Activated T-helper 2 cell treated with anti-CD3 and anti-CD28 coated beads, Interferon-gamma antibody, Interleukin-2, Interleukin-4, amounts not matched to agents 10 μg/mL and 5 μg/mL and 100 μg/mL, durations not matched to agents 14 hours and 24 hours and 36 hours (primary cell): Measurements from ENCODE around the gene GSG1. TPM values are rescaled to one million over a fixed set of nuclear protein-coding genes. Genes with fewer than 3 reads are reported as not detected.
"Not testable (repeated sequence)": the region's sequence is repeated elsewhere in the genome, so short reads cannot be mapped to it uniquely, and the experiment has no call there.

ENCODE experiments used
- DNase-seq: peaks from one replicate; pipeline ENCODE4 v3.0.0; 2021; ENCODE audit warnings: low spot score
- H3K27ac Mint-ChIP-seq: one replicate; pipeline ENCODE4 v1.8.0; 2021; ENCODE audit warnings: mixed read lengths
- H3K27me3 Mint-ChIP-seq: one replicate; pipeline ENCODE4 v1.8.0; 2021; ENCODE audit warnings: low read depth, mixed read lengths
- H3K36me3 Mint-ChIP-seq: one replicate; pipeline ENCODE4 v1.8.0; 2021; ENCODE audit warnings: low read depth, mixed read lengths
- H3K4me1 Mint-ChIP-seq: one replicate; pipeline ENCODE4 v1.8.0; 2021; ENCODE audit warnings: low read depth, mixed read lengths
- H3K4me3 Mint-ChIP-seq: one replicate; pipeline ENCODE4 v1.8.0; 2021; ENCODE audit warnings: low read depth, mild to moderate bottlenecking, moderate library complexity, mixed read lengths
- H3K9me3 Mint-ChIP-seq: one replicate; pipeline ENCODE4 v1.8.0; 2021; ENCODE audit warnings: mixed read lengths
- intact Hi-C: fragments of 100-400 bp; cut with micrococcal nuclease; formaldehyde crosslinking; loops from one replicate; pipeline ENCODE4 v1.15.1; 2023
- total RNA-seq: library from RNA; stranded (reverse); gene quantifications from 2 replicates; pipeline ENCODE4 v1.2.3, GENCODE V29; 2022

GSG1 gene
- total RNA-seq, 1 donor from 2014 or later: not detected

- Mint-ChIP-seq H3K4me1 (no peaks in the 10 kb centered on the region), H3K36me3 (no peaks in the 10 kb centered on the region), H3K27ac (no peak overlapping the region), H3K4me3 (no peak overlapping the region), H3K27me3 (peaks cover 25% of the 10 kb centered on the region), H3K9me3 (no peaks in the 10 kb centered on the region)
- no peak for DNase-seq
- intact Hi-C loops: no loop called here
Observed at GRCh38 chr12:13038491-13039161, 64.8 kb downstream of the GSG1 start.

GRCh38 chr12:13036881-13037280 lies 66.6 kb downstream of the GSG1 start:
- Mint-ChIP-seq H3K36me3 (no peaks in the 10 kb centered on the region), H3K4me1 (no peaks in the 10 kb centered on the region), H3K4me3 (no peak overlapping the region), H3K9me3 (no peaks in the 10 kb centered on the region), H3K27me3 (peaks cover 18% of the 10 kb centered on the region), H3K27ac (no peak overlapping the region)
- DNase-seq: no peak
- intact Hi-C loops: no loop called here

GRCh38 chr12:13035335-13035734 lies 68.1 kb downstream of the GSG1 start:
- DNase-seq, H3K9me3 Mint-ChIP-seq, H3K4me3 Mint-ChIP-seq, H3K36me3 Mint-ChIP-seq, H3K4me1 Mint-ChIP-seq, H3K27ac Mint-ChIP-seq, intact Hi-C loops, H3K27me3 Mint-ChIP-seq: not testable (repeated sequence)

Other genes with a start within 250 kb of the GSG1 start
- gene GPRC5A, start 212.1 kb downstream of the GSG1 start, total RNA-seq: not detected in 2 replicates
- gene GPRC5D, start 151.5 kb downstream of the GSG1 start, total RNA-seq: not detected in 2 replicates
- 11.9 and 13.3 TPM in 2 replicates for gene HEBP1, start 103.4 kb downstream of the GSG1 start, total RNA-seq
- 5.7 and 6.8 TPM in 2 replicates for gene FAM234B, start 59.3 kb downstream of the GSG1 start, total RNA-seq
- 9.5 and 10.2 TPM in 2 replicates for gene EMP1, start 93.1 kb upstream of the GSG1 start, total RNA-seq